Testis (tissue), 3 donors: Measurements from ENCODE around the gene SPATA46. TPM values are rescaled to one million over a fixed set of nuclear protein-coding genes. Genes with fewer than 3 reads are reported as not detected.

Experiments
- DNase-seq: peaks from one replicate; pipeline ENCODE4 v3.0.0-alpha.2; 2019
- H3K27ac ChIP-seq, 2 donors: fragments of 200-600 bp; sonication (generic); one replicate each; pipeline ENCODE4 v1.5.1; 2019
- H3K27me3 ChIP-seq: fragments of 200-600 bp; sonication (generic); one replicate; pipeline ENCODE4 v1.5.1; 2019
- H3K36me3 ChIP-seq: fragments of 200-600 bp; sonication (generic); one replicate; pipeline ENCODE4 v1.5.1; 2017; ENCODE audit warnings: low read depth; ENCODE audit errors: missing control alignments
- H3K4me1 ChIP-seq: fragments of 200-600 bp; sonication (generic); one replicate; pipeline ENCODE4 v1.5.1; 2019
- H3K4me3 ChIP-seq, 2 donors: fragments of 200-600 bp; sonication (generic); one replicate each; pipeline ENCODE4 v1.5.1; 2017 to 2019
- H3K9me3 ChIP-seq: fragments of 200-600 bp; sonication (generic); one replicate; pipeline ENCODE4 v1.5.1; 2017
- CTCF ChIP-seq, 3 experiments: fragments of 450-650 bp in 2 of 3; fragments of 200-600 bp in 1 of 3; sonication (generic) in 1 of 3; IDR thresholded peaks; one replicate each; pipeline ENCODE4 v1.5.1; 2016 to 2019; ENCODE audit warnings: antibody characterized with exemption in 3 of 3, mild to moderate bottlenecking in 2 of 3, moderate library complexity in 1 of 3
- POLR2A ChIP-seq: fragments of 450-650 bp; IDR thresholded peaks from one replicate; pipeline ENCODE4 v1.6.1; 2017; ENCODE audit warnings: antibody characterized with exemption, mild to moderate bottlenecking, moderate library complexity
- WGBS, 2 donors: methylation state at CpG; one replicate each; pipeline ENCODE4 v1.1.5; 2018; 5-methylcytosine and 5-hydroxymethylcytosine counted together
- intact Hi-C: fragments of 100-400 bp; cut with DNase I; formaldehyde crosslinking; loops from one replicate; pipeline ENCODE4 v1.15.1; 2023; ENCODE audit warnings: low total_unique reads
- polyA plus RNA-seq: library from polyadenylated mRNA; stranded (reverse); fragments of 350-450 nt; fragmentation: Illumina TruSeq; extraction: RNeasy Lipid Tissue Mini Kit (QIAGEN cat#74804); gene quantifications from one replicate; pipeline ENCODE4 v1.2.3, GENCODE V29; 2014; ENCODE audit warnings: low read depth, low replicate concordance; ENCODE audit not compliant: insufficient read depth
- total RNA-seq, 2 donors: library from RNA; depleted of rRNA; stranded (reverse); fragments of >200 nt; gene quantifications; one replicate each; pipeline ENCODE4 v1.2.3, GENCODE V29; 2016

The SPATA46 gene
- total and polyA plus RNA-seq, 3 donors from 2014 or later = 12.7 to 72.9 (median 20.0) TPM

DNA sequence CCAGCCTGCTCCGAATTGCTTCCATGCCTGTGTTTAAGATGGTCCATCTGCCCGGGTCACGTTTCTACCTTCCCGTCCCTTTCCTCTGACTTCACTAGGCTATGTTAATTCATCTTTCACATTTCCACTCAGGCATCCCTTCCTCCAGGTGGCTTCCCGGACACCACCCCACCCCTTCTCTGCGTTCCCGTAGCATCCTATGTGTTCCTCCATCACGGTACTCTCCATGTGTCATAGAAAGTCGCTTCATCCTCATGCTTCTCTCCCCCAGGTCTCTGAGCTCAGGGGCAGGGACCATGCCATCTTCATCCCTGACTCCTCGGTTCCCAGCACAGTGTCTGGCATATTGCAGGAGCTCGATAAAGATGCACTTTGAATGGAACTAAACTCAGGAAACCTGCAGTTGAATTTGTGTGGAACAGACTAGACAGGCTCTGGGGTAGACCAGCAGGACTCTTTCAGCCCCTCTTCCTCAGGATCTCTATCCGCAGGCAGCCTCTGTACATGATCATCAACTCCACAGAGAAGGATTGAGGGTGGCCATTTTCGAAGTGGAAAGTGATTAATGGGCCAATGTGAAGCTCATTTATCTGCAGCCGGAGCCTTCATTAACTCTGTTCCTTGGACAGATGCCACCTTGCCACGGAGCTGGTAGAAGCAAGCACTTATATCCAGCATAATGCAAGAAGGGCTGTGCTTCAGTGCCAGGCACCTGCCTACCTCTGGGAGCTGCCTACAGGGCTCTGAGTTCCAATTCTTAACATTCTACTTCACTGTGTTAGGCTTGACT is 13.9 kb upstream of the SPATA46 start:
- no peak overlapping the region for H3K27ac ChIP-seq
- H3K4me1 ChIP-seq = peaks cover 11% of the 10 kb centered on the region
- 77 to 83% methylated on average over 15 of the region's 15 CpGs for WGBS, 2 donors
- DNase-seq = no peak
- no peaks in the 10 kb centered on the region for H3K36me3 ChIP-seq
- intact Hi-C loops = loop anchor here (5.0 kb wide), 1 partner anchor 333 kb away; no protein-coding TSS in a partner anchor
- TF ChIP-seq CTCF (IDR thresholded peaks at IDR 0.05) (no peak), POLR2A (no peak)
- no peaks in the 10 kb centered on the region for H3K9me3 ChIP-seq
- no peak overlapping the region for H3K4me3 ChIP-seq
- H3K27me3 ChIP-seq = no peaks in the 10 kb centered on the region

GRCh38 chr1:162389971-162390370 is 13.3 kb upstream of the SPATA46 start:
- Histone ChIP-seq H3K27me3 (no peaks in the 10 kb centered on the region), H3K36me3 (no peaks in the 10 kb centered on the region), H3K4me3 (no peak overlapping the region), H3K4me1 (peaks cover 11% of the 10 kb centered on the region), H3K27ac (no peak overlapping the region), H3K9me3 (no peaks in the 10 kb centered on the region)
- intact Hi-C loops = loop anchor here (5.0 kb wide), 1 partner anchor 333 kb away; no protein-coding TSS in a partner anchor
- no peak for DNase-seq
- 80 to 82% methylated on average over 8 to 9 of the region's 9 CpGs for WGBS, 2 donors
- TF ChIP-seq CTCF (IDR thresholded peaks at IDR 0.05) (no peak), POLR2A (no peak)

DNA sequence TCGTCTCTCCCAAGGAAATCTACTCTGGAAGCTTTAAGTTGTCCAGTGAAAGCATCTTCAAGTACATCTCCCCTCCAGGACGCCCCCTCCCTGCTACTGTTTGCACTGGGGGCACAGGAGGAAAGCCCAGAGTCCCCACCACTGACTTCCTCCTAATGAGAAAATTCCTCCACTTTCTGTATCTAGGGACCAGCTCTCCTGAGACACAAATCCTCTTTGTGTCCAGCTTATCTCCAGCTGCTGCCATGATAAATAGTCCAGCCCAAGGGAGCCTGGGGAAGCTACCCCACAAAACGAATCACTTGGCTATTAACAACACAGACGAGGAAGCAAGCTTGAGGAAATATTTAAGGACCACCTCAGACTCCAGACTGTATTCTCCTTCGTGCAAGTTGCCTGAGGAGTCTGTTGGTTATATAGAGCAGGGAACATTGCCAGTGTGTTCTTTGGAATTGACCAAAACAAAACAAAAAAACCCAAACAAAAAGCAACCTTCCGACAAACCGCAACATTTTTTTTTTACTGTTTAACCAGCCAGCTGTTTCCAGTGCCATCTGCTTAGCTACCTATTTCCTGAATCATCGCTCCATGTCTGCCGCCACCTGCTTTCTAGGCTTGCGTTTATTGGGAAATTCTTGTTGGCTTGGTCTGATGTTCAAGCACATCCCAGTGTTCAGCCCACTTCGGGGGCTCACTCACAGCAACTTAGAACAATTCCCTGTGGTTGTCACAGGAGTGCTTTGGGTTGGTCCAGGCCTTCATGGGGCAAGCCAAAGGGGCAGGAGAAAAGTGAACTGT is 12.6 kb upstream of the SPATA46 start:
- H3K27ac ChIP-seq = peak overlapping the region in 1 of 2 donors; percentile 81
- WGBS, 2 donors = 47 to 49% methylated on average over 11 of the region's 11 CpGs
- TF ChIP-seq CTCF (IDR thresholded peaks at IDR 0.05) (no peak), POLR2A (no peak)
- peaks cover 11% of the 10 kb centered on the region for H3K4me1 ChIP-seq
- H3K9me3 ChIP-seq = no peaks in the 10 kb centered on the region
- no peaks in the 10 kb centered on the region for H3K36me3 ChIP-seq
- no peak overlapping the region for H3K4me3 ChIP-seq
- intact Hi-C loops = no loop called here
- H3K27me3 ChIP-seq = no peaks in the 10 kb centered on the region
- DNase-seq = no peak

DNA sequence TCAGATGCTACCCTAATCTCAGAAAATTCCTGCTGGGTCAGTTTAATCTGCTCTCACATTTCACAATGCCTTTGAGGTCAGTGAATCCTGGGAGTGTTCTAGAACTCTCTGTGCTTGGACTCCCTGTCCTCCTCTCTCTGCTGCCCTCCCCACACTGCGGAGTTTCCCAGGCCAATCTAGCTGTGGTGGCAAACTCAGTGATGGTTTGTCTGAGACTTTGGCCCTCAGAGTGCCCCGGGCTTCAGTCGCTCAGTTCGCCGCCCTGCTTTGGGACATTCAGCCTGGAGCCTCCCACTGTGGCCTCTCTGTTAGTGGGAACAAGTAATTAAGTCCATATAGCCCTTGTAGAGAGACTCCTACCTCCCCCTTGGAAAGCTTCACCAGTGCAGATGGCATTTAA is 12.0 kb upstream of the SPATA46 start:
- Histone ChIP-seq H3K4me3 (no peak overlapping the region), H3K36me3 (no peaks in the 10 kb centered on the region), H3K27ac (peak overlapping the region in 1 of 2 donors; percentile 81), H3K4me1 (peaks cover 11% of the 10 kb centered on the region), H3K9me3 (no peaks in the 10 kb centered on the region), H3K27me3 (no peaks in the 10 kb centered on the region)
- peak; percentile 64 for DNase-seq
- no peak for TF ChIP-seq CTCF (IDR thresholded peaks at IDR 0.05)
- no peak for TF ChIP-seq POLR2A
- WGBS, 2 donors = 73 to 75% methylated on average over 2 to 5 of the region's 5 CpGs
- intact Hi-C loops = no loop called here
